Measurements from ENCODE around the gene KRT76.
"Not testable (repeated sequence)": the region's sequence is repeated elsewhere in the genome, so short reads cannot be mapped to it uniquely, and the experiment has no call there.

DNA sequence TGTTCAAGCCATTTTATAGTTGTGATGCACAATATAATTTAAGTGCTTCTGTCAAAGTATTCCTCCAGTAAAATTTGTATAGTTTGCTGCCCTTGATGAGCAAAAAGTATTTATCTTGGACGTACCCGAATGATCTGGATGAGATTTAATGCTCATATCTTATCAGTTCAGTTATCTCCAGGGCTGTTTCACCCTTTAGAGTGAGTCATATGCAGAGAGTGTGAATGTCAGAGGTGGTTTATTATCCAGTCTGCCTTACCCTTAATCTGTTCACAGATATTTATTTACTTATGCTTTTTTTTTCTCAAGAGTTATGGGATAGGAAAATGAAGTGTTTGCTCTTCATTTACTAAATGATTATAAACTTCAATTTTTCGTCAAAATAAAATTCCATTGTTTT is 26.6 kb downstream of the KRT76 start:
- TF ChIP-seq, protein P1, sequence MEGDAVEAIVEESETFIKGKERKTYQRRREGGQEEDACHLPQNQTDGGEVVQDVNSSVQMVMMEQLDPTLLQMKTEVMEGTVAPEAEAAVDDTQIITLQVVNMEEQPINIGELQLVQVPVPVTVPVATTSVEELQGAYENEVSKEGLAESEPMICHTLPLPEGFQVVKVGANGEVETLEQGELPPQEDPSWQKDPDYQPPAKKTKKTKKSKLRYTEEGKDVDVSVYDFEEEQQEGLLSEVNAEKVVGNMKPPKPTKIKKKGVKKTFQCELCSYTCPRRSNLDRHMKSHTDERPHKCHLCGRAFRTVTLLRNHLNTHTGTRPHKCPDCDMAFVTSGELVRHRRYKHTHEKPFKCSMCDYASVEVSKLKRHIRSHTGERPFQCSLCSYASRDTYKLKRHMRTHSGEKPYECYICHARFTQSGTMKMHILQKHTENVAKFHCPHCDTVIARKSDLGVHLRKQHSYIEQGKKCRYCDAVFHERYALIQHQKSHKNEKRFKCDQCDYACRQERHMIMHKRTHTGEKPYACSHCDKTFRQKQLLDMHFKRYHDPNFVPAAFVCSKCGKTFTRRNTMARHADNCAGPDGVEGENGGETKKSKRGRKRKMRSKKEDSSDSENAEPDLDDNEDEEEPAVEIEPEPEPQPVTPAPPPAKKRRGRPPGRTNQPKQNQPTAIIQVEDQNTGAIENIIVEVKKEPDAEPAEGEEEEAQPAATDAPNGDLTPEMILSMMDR (IDR thresholded peaks at IDR 0.05; ENCODE audit: insufficient read depth, low read length) = not testable (repeated sequence)
- TF ChIP-seq, protein P2, sequence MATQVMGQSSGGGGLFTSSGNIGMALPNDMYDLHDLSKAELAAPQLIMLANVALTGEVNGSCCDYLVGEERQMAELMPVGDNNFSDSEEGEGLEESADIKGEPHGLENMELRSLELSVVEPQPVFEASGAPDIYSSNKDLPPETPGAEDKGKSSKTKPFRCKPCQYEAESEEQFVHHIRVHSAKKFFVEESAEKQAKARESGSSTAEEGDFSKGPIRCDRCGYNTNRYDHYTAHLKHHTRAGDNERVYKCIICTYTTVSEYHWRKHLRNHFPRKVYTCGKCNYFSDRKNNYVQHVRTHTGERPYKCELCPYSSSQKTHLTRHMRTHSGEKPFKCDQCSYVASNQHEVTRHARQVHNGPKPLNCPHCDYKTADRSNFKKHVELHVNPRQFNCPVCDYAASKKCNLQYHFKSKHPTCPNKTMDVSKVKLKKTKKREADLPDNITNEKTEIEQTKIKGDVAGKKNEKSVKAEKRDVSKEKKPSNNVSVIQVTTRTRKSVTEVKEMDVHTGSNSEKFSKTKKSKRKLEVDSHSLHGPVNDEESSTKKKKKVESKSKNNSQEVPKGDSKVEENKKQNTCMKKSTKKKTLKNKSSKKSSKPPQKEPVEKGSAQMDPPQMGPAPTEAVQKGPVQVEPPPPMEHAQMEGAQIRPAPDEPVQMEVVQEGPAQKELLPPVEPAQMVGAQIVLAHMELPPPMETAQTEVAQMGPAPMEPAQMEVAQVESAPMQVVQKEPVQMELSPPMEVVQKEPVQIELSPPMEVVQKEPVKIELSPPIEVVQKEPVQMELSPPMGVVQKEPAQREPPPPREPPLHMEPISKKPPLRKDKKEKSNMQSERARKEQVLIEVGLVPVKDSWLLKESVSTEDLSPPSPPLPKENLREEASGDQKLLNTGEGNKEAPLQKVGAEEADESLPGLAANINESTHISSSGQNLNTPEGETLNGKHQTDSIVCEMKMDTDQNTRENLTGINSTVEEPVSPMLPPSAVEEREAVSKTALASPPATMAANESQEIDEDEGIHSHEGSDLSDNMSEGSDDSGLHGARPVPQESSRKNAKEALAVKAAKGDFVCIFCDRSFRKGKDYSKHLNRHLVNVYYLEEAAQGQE (IDR thresholded peaks at IDR 0.05; ENCODE audit: insufficient replicate concordance, low read depth) = not testable (repeated sequence)

Measured in HL-60 (cell line).